ENCODE results near the gene CAP2.
"Not testable (repeated sequence)": the region's sequence is repeated elsewhere in the genome, so short reads cannot be mapped to it uniquely, and the experiment has no call there.

Gene CAP2

DNA sequence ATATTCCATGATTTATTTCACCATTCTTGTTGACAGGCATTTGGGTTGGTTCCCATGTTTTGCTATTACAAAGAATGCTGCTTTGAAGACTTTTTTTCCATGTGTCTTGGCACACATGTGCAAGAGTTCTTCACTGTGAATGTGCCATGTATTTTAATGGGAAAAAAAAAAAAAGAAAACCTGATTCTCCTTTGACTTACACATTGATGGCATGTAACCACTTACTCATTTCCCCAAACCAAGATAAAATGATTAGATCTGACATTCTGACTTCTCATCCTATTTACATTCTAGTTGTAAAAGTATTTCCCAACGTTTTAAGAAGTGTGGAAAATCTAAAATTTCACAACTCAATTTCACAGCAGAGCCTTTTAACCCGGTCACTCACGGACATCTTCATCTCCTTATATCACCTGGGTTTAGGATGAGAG lies 4.4 kb downstream of the CAP2 start:
- DNase-seq (ENCODE audit: low read depth in 2 of 2) = no peak

DNA sequence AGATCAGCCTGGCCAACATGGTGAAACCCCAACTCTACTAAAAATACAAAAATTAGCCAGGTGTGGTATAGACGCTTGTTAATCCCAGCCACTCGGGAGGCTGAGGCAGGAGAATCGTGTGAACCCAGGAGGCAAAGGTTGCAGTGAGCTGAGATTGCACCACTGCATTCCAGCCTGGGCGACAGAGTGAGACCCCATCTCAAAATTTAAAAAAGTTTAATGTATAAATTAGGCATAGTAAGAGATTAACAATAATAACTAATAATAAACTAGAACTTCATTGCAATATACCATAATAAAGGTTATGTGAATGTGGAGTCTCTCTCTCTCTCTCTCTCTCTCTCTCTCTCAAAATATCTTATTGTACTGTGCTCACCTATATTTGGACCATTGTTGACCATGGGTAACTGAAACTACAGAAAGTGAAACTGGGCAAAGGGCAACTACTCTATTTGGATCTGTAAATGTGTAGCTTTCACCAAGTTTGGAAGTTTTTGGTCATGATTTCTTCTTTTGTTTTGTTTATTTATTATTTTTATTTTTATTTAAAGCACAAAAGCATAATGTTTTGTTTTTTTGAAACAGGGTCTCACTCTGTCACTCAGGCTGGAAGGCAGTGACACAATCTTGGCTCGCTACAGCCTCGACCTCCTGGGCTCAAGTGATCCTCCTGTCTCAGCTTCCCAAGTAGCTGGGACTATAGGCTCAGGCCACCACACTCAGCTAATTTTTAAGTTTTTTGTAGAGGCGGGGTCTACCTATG lies 12.0 kb downstream of the CAP2 start:
- not testable (repeated sequence) for DNase-seq (ENCODE audit: low read depth in 2 of 2)

DNA sequence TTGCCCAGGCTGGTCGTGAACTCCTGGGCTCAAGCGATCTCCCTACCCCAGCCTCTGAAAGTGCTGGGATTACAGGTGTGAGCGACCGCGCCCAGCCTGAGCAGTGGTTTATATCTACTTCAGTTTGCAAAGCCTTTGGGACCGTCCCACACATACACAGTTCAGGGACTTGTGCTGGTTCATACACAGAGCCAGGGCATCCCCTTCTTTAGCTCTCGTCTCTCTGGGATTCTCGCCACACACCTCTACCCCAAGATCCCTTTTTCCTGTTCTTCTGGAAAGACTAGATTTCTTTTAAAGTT lies 12.5 kb downstream of the CAP2 start:
- DNase-seq (ENCODE audit: low read depth in 2 of 2) = no peak

DNA sequence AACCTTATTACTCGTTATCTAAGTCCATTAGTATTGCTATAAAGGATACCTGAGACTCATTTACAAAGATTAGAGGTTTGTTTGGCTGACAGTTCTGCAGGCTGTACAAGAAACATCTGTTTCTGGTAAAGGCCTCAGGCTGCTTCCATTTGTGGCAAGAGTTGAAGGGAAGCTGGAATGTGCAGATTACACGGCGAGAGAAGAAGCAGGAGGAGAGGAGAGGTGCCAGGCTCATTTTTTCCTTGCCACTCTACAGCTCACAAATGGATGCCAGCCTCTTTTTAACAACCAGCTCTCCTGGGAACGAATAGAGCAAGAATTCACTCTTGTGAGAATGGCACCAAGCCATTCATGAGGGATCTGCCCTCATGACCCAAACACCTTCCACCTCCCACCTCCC lies 14.7 kb downstream of the CAP2 start:
- DNase-seq (ENCODE audit: low read depth in 2 of 2) = no peak

DNA sequence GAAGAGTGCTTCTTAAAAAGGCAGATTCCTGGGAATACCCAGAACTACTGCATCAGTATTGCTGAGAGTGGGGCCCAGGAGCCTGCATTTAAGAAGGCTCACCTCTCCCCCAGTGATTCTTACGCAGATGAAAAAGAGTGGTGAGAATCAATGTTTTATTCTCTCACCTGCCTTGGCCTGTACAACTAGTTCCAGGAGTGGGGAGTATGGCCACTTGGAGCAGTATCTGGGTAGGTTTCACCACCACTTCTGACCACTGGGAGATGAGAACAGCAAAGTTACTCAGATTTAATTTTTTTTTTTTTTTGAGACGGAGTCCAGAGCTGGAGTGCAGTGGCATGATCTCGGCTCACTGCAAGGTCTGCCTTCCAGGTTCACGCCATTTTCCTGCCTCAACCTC lies 16.9 kb downstream of the CAP2 start:
- DNase-seq (ENCODE audit: low read depth in 2 of 2) = no peak

DNA sequence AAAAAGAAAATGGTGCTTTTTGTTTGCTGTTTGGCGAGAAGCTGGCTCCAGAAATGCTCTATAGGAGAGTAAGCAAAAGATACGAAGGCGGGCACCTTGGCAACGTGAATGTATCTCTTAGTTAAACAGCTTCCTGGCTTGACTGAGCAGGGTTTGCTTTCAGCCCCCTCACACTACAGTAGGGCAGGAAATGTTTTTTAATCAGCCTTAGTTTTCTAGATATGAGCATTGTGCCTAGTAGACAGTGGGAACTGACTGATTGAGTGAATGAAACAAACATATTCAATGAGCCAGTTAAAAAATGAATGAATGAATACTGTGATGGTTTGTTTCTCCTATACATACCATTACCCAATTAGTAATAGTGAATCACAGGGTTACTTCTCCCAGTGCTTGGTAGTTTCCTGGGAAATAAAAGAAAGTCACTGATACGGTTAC lies 19.9 kb downstream of the CAP2 start:
- no peak for DNase-seq (ENCODE audit: low read depth in 2 of 2)

DNA sequence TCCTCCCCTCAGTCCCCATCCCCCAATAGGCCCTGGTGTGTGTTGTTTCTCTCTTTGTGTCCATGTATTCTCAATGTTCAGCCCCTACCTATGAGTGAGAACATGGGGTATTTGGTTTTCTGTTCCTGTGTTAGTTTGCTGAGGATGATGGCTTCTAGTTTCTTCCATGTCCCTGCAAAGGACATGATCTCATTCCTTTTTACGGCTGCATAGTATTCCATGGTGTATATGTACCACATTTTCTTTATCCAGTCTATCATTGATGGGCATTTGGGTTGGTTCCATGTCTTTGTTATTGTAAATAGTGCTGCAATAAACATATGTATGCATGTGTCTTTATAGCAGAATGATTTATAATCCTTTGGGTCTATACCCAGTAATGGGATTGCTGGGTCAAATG lies 21.0 kb downstream of the CAP2 start:
- DNase-seq (ENCODE audit: low read depth in 2 of 2) = not testable (repeated sequence)

DNA sequence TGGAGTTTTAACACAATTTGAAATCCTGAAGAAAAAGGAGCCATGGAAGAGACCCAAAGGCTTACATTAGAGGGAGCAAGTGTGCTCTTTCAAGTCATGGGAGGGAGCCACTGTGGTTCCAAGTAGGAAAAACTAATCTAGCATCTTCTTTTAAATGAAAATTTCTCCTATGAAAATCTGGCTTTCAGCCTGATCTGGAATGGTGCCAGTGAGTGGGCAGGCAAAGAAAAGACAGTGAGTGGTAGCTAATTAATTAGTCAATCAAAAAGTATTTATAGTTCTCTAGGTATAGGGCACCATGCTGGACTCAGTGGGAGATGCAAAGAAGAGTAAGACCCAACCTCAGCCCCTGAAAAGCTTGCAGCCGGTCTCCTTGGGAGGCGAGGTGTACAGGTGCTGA lies 21.9 kb downstream of the CAP2 start:
- no peak for DNase-seq (ENCODE audit: low read depth in 2 of 2)

DNA sequence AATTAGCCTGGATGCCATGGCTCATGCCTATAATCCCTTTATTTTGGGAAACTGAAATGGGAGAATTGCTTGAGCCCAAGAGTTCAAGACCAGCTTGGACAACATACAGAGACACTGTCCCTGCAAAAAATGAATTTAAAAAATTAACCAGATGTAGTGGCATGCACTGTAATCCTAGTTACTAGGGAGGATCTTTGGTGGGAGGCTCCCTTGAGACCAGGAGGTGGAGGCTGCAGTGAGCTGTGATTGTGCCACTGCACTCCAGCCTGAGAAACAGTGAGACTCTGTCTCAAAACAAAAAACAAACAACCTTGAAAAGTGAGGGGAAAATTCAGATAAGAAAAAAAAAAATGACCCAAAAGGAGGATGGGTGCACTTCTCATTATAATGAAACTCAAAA lies 23.4 kb downstream of the CAP2 start:
- DNase-seq (ENCODE audit: low read depth in 2 of 2) = no peak

DNA sequence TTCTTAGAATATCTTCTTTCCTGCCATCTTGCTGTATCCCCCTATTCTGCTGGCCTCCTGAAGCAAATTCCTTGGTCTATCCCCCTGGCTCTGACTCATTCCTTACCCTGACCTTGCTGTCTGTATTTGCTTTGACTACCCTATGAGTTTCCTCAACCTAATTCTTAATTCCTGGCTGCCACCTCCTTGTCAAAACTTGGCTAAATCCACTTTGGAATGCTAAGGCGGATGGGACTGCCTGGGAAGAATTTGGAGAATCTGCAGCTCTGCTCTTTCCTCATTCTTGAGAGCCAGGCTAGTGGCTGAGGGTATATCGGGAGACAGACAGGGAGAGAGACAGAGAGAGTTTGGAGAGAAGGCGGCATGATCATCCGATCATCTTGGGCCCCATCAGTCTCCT lies 24.4 kb downstream of the CAP2 start:
- no peak for DNase-seq (ENCODE audit: low read depth in 2 of 2)

DNA sequence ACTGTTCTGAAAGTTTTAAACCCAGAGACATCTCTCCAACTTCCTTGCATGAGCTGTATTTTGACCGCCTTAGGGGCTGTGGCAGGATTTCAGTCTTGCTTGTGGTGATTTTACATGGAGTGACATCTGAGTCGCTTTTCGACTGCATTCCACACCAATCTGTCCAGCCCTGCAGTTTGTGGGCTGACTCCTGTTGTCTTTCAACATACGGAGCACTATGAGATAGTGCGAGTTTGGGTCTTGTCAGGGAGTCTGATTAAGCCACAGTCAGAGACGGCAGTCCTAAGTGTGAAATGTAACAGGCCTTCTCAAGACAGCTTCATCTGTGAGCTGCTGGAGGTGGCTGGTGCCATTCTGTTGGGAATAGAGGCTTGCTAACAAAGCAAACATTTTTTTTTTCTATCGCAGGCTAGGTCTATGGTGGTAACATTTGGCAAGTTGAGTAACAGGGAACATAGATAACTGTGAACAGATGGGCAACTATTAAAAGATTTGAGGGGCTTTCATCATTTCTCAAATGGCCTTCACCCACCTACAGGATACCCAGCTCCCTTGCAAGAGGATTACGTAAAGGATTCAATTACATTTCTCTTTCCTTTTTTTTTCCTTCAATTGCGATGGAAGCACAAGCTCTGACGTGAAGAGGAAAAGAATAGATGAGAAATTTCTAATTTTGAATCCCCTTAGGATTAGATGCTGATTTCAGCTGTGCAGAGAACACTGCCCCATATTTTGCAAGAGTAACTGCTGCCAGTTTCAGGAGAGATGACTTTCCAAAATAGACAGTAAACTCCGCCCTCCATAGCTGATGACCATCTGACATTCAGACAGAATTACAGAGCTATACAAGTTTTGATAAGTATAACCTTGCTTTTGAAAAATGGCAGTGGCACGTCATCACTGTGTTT lies 25.1 kb downstream of the CAP2 start:
- DNase-seq (ENCODE audit: low read depth in 2 of 2) = no peak

DNA sequence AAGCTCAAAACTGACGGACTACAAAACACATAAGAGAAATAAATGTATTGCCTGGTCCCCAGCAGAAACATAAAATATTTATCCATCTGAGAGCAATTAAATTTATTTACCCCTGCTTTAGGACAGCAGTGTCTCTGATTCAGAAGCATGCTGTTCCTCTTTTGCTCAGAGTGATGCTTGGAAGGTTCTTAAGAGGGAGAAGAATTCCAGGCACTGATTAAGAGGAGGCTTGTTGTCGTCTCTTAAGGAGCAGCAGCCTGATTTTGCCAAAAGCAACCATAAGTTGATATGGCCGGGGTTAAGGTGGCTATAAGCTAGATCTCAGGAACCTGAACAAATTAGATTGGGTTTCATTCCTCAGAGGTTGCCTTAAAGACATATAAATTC lies 25.8 kb downstream of the CAP2 start:
- no peak for DNase-seq (ENCODE audit: low read depth in 2 of 2)

DNA sequence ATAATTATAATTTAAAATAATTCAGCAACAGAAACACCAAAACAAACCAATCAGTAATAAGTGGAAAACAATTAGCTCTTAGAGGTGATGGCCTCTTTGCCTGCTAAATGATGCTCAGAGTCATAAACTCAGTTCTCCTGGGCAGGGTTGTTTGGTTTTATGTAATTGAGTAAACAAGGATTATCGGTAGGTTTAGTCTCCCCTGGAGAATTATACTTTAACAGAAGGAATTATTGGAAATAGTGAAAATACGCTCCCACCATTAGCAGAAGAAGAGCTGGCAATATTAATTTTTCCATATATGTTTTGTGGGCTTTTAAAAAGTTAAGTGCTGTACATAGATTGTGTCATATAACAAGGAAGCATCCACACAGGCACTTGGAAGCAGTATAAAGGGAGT lies 27.0 kb downstream of the CAP2 start:
- DNase-seq (ENCODE audit: low read depth in 2 of 2) = no peak

DNA sequence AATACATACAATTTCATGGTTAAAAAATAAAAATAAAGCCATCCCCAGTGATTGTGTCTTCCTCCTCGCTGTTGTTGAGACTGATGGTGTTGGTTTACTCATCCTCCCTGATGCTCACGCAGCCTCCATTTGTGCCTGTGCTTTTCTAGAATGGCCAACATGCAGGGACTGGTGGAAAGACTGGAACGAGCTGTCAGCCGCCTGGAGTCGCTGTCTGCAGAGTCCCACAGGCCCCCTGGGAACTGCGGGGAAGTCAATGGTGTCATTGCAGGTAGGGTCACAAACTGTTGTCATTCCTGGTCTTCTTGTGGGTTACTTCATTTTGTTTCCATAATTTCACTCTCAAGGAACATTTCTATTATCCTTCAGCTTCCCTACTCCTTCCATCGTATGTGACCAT lies 28.0 kb downstream of the CAP2 start:
- no peak for DNase-seq (ENCODE audit: low read depth in 2 of 2)

DNA sequence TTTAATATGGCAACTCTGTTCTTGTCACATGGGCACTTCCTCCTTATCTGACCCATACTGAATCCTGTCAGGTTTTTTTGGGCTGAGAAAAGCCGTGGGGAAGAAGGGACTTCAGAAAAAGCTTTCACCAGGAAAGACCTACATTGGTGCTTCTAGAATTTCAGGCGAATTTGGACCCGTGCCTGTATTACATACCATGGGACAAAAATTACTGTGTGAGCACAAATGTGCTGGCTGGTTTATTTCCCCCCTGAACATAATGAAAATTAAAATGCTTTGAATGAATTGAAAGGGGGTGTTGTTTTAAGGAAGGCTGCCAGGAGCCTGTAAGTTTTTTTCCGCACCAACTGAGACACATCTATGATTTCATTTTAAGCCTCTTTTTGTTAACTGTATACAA lies 29.6 kb downstream of the CAP2 start:
- DNase-seq (ENCODE audit: low read depth in 2 of 2) = no peak

DNA sequence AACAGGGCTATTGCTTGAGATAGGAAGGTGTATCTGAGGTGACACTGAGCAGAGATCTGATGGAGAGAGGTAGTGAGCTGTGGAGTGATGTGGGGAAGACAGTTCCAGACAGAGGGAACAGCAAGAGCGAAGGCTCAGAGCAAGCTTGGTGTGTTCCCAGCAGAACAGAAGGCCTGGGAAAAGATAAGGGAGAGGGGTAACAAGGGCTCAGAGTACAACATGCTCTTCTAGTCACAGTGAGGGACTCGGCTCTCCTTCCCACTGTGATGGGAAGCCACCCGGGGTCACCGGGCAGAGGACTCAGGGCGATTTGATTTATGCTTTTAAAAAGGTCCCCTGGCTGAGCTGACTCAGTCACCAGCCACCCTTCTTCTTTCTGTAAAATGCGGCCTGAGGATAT lies 33.7 kb downstream of the CAP2 start:
- no peak for DNase-seq (ENCODE audit: low read depth in 2 of 2)

DNA sequence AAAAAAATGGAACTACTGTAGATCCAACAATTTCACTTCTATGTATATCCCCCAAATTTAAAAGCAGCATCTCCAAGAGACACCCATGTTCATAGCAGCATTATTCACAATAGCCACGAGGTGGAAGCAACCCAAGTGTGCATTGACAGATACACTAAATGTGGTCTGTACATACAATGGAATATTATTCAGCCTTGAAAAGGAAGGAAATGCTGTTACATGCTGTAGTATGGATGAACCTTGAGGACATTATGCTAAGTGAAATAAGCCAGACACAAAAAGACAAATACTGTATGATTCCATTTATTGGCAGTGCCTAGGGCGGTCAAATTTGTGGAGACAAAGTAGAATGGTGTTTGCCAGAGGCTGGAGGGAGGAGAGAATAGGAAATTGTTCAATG lies 34.2 kb downstream of the CAP2 start:
- no peak for DNase-seq (ENCODE audit: low read depth in 2 of 2)

DNA sequence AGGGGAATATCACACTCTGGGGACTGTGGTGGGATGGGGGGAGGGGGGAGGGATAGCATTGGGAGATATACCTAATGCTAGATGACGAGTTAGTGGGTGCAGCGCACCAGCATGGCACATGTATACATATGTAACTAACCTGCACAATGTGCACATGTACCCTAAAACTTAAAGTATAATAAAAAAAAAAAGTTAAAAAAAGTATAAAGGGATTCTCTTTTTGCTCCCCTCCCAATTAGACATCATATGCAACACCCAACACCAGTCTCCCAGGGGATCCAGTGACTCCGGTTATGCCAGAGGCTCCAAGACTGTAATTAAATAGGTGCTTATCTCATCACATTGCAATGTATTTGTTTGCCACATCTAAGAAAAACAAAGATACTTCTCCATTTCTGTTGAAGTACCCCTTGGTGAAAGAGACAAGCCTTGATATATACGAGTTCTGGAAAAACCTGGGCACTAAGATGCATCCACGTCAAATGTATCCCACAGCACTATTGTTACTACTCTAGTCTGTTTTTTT lies 35.3 kb downstream of the CAP2 start:
- not testable (repeated sequence) for DNase-seq (ENCODE audit: low read depth in 2 of 2)

DNA sequence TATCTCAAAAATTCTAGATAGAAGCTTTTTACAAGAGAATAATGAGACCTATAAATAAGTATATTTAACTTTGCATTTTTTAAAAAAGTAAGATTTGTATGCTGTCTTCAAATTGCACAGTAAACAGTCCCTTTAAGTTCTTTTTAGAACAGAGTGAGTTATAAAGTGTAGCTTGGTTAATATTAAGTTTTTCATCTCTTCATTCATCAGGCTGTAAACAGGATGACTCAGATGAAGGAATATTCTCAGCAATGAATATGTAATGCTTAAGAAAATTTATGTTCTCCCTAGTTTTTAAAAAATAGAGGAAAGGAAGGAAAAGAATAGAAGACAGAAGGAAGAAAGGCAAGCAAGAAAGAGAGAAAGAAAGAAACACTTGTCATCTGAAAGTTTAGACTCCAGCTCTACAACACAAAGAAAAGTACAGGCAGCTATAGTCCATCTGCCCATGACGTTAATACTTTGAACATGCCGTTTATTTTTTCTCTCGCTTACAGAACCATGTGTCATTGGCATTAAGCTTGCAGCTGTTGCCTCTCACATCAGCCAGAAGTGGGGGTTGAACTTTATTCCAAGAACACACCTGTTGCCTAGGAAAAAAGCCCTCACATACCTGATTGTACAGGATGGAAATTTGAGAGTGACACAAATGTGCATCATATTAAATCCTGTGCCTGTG lies 36.1 kb downstream of the CAP2 start:
- DNase-seq (ENCODE audit: low read depth in 2 of 2) = no peak

DNA sequence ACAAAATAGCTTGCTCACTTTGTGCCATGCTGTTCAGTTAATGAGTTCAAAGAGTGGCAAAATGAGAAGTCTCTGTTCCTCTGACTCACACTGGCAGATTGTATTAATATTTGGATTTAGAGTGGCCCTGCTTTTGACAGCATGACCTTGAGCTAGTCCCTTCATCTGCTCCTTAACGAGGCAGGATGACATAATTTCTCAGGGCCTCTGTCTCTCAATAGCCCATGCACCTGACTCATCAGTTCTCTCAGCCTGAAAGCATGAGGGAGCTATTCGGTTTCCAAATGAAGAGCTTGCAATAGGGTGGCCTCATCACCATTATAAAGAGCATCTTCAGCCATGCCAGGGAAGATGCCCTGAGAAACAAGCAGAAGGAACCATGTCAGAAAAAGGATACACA lies 38.2 kb downstream of the CAP2 start:
- no peak for DNase-seq (ENCODE audit: low read depth in 2 of 2)

DNA sequence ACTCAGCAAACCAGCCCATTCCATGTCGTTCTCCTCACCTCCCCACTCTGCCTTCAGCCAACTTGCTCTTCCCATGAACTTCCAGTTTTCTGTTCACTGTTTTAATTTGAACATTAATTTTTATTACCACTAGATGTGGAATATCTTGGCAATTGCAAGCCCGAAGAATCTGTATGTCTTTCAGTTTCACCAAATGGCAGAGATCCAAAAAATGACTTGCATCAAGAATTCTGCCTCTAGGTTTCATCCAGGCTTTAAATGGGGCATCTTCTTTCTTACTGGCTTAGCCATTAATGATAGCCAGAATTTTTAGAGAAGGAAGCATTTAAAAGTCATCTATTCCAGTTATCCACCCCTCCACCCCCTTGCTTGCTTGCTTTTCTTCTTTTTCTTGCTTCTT lies 39.0 kb downstream of the CAP2 start:
- no peak for DNase-seq (ENCODE audit: low read depth in 2 of 2)

DNA sequence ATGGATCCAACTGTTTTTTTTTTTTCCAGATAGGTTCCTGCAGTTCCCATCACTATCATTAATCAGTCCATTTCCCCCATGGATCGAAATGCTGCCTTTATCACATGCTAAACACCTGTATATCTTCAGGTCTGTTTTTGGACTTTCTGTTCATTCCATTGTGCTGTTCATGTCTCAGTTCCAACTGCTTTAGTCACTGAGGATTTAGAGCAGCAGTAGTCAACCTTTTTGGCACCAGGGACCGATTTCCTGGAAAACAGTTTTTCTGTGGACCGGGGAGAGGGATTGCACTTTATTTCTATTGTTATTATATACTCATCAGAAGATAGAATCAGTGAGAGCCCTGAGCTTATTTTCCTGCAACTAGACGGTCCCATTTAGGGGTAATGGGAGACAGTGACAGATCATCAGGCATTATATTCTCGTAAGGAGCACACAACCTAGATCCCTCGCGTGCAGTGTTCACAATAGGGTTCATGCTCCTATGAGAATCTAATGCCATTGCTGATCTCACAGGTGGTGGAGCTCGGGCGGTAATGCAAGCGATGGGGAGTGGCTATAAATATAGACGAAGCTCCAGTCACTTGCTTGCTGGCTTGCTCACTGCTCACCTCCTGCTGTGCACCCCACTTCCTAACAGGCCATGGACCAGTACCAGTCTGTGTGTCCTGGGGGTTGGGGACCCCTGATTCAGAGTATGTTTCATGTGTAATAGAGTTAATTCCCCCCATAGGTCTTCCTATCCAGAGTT lies 46.0 kb downstream of the CAP2 start:
- DNase-seq (ENCODE audit: low read depth in 2 of 2) = no peak

All from stimulated activated CD4-positive, alpha-beta T cell treated with anti-CD3 and anti-CD28 coated beads, Interleukin-4, amount 100 ng/mL, for 48 hours (primary cell).